NB4 (cell line): Measurements from ENCODE around the gene TAF7L.

Experiments used
- MYC ChIP-seq: IDR thresholded peaks from 2 replicates; pipeline ENCODE4 v1.6.1; 2011; ENCODE audit warnings: low read depth, low read length
- POLR2A ChIP-seq: IDR thresholded peaks from 2 replicates; pipeline ENCODE4 v1.6.1; 2011; ENCODE audit warnings: mild to moderate bottlenecking; ENCODE audit not compliant: insufficient read length; ENCODE audit errors: extremely low read depth
- TF ChIP-seq, protein P1 (sequence below): IDR thresholded peaks from one replicate; pipeline ENCODE4 v1.5.1; 2012; ENCODE audit warnings: low read depth, low read length
- TF ChIP-seq, protein P2 (sequence below): IDR thresholded peaks from 2 replicates; pipeline ENCODE4 v1.6.1; 2011; ENCODE audit warnings: low read depth, low read length

DNA sequence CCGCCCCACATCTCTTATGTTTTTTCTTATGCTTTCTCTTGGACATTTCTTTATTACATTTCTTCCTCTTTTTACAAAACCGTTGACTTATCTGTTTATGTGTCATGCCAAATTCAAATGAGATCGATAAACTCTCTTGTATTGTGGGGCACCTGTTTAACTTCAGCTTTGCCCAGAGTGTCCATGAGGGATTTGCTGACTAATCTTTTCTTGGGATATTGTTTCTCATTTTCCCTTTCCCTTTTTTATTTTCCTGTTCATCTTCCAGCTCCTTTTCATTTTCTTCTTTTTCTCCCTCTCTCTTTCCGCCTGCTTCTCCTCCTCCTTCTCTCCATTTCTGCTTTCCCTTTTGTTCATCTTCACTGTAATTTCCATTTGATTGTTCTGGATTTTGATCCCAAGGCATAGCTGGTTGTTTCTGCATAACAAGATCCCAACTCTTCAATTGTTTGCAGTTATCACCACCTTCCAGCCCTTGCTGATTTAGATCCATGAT lies 46.7 kb upstream of the TAF7L start:
- TF ChIP-seq POLR2A, result no peak
- TF ChIP-seq, protein P1, sequence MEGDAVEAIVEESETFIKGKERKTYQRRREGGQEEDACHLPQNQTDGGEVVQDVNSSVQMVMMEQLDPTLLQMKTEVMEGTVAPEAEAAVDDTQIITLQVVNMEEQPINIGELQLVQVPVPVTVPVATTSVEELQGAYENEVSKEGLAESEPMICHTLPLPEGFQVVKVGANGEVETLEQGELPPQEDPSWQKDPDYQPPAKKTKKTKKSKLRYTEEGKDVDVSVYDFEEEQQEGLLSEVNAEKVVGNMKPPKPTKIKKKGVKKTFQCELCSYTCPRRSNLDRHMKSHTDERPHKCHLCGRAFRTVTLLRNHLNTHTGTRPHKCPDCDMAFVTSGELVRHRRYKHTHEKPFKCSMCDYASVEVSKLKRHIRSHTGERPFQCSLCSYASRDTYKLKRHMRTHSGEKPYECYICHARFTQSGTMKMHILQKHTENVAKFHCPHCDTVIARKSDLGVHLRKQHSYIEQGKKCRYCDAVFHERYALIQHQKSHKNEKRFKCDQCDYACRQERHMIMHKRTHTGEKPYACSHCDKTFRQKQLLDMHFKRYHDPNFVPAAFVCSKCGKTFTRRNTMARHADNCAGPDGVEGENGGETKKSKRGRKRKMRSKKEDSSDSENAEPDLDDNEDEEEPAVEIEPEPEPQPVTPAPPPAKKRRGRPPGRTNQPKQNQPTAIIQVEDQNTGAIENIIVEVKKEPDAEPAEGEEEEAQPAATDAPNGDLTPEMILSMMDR, result no peak
- TF ChIP-seq, protein P2, sequence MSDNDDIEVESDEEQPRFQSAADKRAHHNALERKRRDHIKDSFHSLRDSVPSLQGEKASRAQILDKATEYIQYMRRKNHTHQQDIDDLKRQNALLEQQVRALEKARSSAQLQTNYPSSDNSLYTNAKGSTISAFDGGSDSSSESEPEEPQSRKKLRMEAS, result no peak
- TF ChIP-seq MYC, result no peak
